NK-92 (cell line): ENCODE data around the gene GFRA1.

Experiments used
- DNase-seq: peaks from one replicate; lab custom pipeline; 2025; ENCODE audit not compliant: unreplicated experiment; lab: John Stamatoyannopoulos, UW

GFRA1 gene

DNA sequence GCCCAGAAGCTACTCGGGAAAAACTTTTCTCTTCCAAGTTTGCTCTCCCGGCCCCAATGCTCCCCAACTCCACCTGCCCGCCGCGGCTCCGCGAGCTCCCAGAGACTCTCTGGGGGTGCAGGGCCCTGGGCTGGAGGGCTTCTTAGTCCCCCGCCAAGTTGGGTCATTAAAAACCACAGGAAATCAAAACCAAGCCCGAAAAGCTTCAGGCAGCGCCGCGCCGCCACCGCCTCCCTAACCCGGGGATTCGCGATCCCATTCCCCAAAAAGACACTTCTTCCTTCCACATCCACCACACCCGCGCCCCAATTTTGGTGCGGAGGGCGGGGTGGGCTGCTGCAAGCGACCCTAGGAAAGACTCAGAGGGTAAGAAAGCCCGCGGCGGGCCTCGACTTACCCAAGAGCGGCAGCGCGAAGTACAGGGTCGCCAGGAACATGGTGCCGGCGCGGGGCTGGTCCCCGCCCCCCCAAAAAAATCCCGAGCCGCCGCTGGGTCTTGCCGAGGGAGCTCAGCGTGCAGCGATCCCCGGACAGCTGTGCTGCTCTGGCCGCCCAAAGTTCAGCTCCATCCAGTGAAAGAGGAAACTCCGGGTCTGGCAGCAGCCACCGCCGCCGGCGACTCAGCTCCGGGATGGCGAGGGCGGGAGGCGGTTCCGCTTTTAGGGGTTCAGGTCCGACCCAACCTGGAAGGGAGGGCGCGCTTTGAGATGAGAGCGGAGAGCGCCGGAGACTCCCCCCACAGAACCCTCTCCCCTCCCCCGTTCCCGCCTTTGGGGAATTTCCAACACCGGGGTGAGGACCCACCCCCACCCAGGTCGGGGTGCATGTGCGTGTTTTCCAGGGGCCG is 1.2 kb downstream of the GFRA1 start:
- DNase-seq = no peak

GRCh38 chr10:116270771-116271592 is 2.0 kb downstream of the GFRA1 start:
- no peak for DNase-seq

GRCh38 chr10:116270126-116270770 is 2.8 kb downstream of the GFRA1 start:
- no peak for DNase-seq

- DNase-seq = no peak
Measured at GRCh38 chr10:116269619-116270018, 3.4 kb downstream of the GFRA1 start.

- DNase-seq = no peak
Measured at GRCh38 chr10:116268976-116269375, 4.0 kb downstream of the GFRA1 start.

DNA sequence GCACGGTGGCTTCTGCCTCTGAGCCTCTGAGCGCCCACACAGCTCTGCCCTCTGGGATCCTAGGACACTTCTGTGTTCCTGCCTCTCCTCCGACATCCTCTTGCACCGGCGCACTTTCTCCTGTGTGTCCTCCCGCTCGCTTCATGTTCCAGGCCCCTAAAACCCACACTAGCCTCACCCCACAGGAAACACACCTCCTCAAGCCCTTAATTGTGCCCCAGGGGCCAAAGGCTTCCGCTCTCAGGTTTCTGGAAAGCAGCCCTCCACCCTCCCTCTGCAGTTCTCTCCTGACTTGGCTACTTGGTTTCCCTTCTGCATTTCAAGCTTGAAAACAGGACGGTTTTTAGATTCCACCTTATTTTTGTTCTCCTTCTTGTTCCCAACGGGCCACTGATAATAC is 7.3 kb downstream of the GFRA1 start:
- no peak for DNase-seq

DNA sequence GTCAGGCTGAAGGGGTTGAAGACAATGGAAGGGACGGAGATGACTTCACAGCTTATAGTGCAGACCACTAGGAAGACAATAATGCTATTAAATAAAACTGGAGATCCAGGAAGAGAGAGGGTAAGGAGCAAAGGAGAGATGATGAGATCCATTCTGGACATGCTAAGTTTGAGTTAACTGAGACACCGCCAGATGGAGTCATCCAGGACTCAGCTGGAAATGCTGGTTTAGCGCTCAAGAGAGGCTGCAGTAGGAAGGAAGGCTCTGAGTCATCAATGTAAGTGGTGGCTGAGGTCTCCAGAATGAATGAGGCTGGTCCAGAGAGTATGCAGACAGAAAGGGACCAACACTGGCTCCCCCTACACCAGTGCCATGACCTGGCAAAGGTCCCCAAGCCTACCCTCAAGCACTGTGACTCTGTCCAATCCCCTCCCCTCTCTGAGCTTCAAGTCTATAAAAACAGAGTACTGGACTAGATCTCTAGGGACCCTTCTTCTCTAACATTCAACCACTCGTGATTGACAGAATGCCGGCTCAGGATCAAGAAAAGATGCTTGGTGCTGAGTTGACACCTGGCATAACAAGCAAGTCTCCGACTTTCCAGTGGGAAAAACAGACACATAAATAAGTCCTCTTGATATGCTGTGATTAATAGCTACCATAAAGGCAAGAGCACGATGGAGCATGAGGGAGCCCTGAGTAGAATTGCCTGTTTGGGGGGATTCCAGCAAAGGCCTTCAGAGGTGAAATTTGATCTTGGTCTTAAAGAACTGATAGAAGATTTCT is 8.9 kb downstream of the GFRA1 start:
- DNase-seq = no peak

GRCh38 chr10:116262678-116263077 is 10.3 kb downstream of the GFRA1 start:
- no peak for DNase-seq

DNA sequence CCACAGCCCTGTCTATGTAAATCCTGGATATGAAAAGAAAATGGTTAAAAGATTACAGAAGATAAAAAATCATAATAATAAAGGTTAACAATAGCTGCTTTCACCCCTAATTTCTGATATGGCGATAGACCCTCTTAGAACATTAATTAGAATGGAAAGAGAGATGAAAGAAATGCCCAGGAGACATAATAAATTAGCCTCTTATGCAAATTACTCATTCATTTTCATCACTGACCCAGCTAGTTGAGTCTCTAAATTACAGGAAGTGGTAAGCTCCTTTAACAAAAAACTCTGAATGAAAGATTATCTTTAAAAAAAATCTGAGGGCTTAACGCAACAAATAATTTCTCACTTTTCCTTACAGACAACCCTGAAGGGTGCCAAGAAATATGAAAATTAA is 12.4 kb downstream of the GFRA1 start:
- no peak for DNase-seq

GRCh38 chr10:116259638-116260037 is 13.4 kb downstream of the GFRA1 start:
- DNase-seq = no peak

DNA sequence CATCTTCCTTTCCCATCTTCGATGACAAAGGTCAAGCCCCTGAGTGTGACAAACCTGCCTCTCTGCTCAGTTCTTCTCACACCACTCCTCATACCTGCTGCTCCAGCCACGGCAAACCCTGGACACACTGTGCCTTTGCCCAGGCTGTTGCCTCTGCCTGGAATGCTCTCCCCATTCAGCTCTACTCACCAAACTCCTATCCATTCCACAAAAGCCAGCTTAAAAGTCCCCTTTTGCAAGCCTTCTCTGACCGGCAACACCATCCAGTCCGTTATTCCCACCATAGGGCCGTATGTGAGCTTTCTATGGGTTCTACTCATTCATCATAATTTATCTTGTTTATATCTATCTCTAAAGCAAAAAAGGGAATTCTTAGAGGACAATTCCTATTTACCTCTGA is 15.2 kb downstream of the GFRA1 start:
- no peak for DNase-seq

DNA sequence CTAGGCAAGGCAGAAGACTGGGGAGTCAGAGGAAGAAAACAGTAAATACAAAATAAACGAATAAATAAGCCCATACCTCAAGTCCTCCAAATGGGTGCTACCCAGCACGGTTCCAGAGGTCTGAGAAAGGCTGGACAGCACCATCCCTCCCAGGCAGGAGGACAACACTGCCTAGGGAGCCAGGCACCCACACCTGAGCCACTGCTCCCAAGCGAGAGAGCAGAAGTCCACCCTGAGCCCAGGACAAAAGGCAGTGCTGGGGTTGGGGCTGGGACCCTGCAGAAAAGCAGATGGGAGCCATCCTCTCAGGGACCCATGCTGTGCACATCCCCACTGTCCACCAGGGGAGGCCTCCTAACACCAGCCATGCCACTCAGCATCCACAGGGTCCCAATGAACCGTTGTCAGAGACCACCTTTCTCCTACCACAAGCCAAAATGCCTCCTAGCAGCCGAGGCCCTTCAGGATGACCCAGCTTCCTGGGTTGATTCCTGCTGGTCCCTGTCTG is 16.2 kb downstream of the GFRA1 start:
- DNase-seq = no peak

- no peak for DNase-seq
Measured at GRCh38 chr10:116255886-116256751, 16.9 kb downstream of the GFRA1 start.

DNA sequence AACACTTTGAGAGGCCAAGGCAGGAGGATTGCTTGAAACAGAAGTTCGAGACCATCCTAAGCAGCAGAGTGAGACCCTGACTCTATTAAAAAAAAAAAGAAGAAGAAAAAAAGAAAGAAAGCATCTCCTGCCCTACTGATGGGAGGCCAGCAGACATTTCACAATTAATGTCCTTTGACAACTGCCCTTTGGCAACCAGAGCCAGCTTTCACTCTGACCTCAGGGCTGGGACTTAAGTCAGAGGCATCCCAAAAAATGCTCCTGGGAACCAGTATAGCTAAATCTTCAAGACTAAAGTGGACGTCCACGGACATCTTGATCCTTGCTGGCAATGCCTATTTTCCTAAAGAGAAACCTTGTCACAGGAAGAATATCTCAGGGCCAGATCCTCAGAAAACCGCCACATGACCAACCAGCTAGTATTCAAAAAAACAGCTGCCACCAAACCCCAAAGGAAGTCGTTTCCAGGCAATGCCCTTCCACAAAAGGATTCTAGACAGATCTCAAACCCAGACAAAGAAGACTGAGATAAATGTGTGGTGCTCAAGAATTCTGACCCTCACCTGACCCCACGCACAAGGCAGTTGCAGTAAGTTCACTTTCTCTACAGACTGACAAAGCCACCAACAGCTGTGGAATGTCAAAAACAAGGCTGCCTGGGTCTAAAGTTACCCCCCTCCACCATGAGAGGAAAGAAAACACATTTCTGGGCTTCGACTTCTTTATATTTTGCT is 18.4 kb downstream of the GFRA1 start:
- DNase-seq = no peak

DNA sequence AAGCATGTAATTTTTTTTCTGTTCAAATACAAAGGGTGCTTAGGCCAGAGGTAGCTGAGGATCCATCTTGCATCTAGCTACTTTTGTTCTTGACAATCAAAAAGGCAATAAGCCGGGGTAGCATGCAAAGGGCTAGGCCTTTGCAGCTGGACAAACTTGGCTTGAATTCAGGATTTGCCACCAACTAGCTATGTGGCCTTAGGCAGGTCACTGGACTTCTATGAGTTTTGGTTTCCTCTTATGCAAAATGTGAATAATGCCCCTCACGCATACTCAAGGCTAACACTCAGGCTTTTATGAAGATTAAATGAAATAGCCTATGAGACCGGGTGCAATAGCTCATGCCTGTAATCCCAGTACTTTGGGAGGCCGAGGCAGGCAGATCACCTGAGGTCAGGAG is 19.3 kb downstream of the GFRA1 start:
- no peak for DNase-seq

GRCh38 chr10:116251602-116252395 is 21.2 kb downstream of the GFRA1 start:
- DNase-seq = no peak

- DNase-seq = no peak
Measured at GRCh38 chr10:116247691-116248090, 25.3 kb downstream of the GFRA1 start.

DNA sequence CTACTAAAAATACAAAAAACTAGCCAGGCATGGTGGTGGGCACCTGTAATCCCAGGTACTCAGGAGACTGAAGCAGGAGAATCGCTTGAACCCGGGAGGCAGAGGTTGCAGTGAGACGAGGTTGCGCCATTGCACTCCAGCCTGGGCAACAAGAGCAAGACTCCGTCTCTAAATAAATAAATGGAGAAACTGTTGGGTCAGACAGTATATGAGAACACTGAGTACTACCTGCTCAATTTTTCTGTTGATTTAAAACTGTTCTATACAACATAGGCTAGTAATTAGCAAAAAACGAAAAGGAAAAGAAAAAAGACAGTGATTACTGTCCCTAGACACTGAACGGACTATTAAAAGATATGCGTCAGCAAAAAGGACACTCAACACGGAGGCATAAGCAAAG is 26.7 kb downstream of the GFRA1 start:
- no peak for DNase-seq
